Eye (tissue), 1 donor: Measurements from ENCODE around the gene KIF12.
"Not testable (repeated sequence)": the region's sequence is repeated elsewhere in the genome, so short reads cannot be mapped to it uniquely, and the experiment has no call there.

ENCODE experiments used
- DNase-seq: peaks from one replicate; pipeline ENCODE4 v3.0.0-alpha.2; 2015

The KIF12 gene

GRCh38 chr9:114060711-114061110 lies 38.4 kb downstream of the KIF12 start:
- no peak for DNase-seq

GRCh38 chr9:114060070-114060469 lies 39.0 kb downstream of the KIF12 start:
- no peak for DNase-seq

GRCh38 chr9:114059047-114059803 lies 39.9 kb downstream of the KIF12 start:
- peak; percentile 46 for DNase-seq

GRCh38 chr9:114058688-114059046 lies 40.4 kb downstream of the KIF12 start:
- no peak for DNase-seq

GRCh38 chr9:114057161-114057885 lies 41.8 kb downstream of the KIF12 start:
- DNase-seq, result no peak

- no peak for DNase-seq
These were observed 42.6 kb downstream of the KIF12 start for GRCh38 chr9:114056527-114056926.

GRCh38 chr9:114055894-114056293 lies 43.2 kb downstream of the KIF12 start:
- DNase-seq, result no peak

- DNase-seq, result no peak
These were observed 44.0 kb downstream of the KIF12 start for GRCh38 chr9:114055061-114055460.

GRCh38 chr9:114054191-114054690 lies 44.9 kb downstream of the KIF12 start:
- DNase-seq, result no peak

- no peak for DNase-seq
These were observed 45.7 kb downstream of the KIF12 start for GRCh38 chr9:114053246-114054005.

GRCh38 chr9:114051706-114052105 lies 47.4 kb downstream of the KIF12 start:
- no peak for DNase-seq

- DNase-seq, result no peak
These were observed 47.8 kb downstream of the KIF12 start for GRCh38 chr9:114051281-114051680.

GRCh38 chr9:114050646-114051045 lies 48.4 kb downstream of the KIF12 start:
- DNase-seq, result no peak

- no peak for DNase-seq
These were observed 48.9 kb downstream of the KIF12 start for GRCh38 chr9:114050226-114050568.

GRCh38 chr9:114049441-114050225 lies 49.5 kb downstream of the KIF12 start:
- DNase-seq, result no peak

GRCh38 chr9:114048533-114049415 lies 50.3 kb downstream of the KIF12 start:
- no peak for DNase-seq

- no peak for DNase-seq
These were observed 51.4 kb downstream of the KIF12 start for GRCh38 chr9:114047717-114048116.

- DNase-seq, result no peak
These were observed 52.2 kb downstream of the KIF12 start for GRCh38 chr9:114046875-114047274.

GRCh38 chr9:114046237-114046755 lies 52.8 kb downstream of the KIF12 start:
- no peak for DNase-seq

GRCh38 chr9:114043660-114044059 lies 55.4 kb downstream of the KIF12 start:
- DNase-seq, result not testable (repeated sequence)
